GM08714 (cell line): ENCODE measurements around the gene HYOU1.

Experiments used
- H3K4me3 ChIP-seq: fragments of 200-500 bp; sonication (Bioruptor generic); 2 replicates; pipeline ENCODE4 v1.5.1; 2014; ENCODE audit warnings: mild to moderate bottlenecking, low read length, inconsistent platforms
- ZNF274 ChIP-seq: IDR thresholded peaks from 2 replicates; pipeline ENCODE4 v1.6.1; 2012; ENCODE audit warnings: mild to moderate bottlenecking, low read depth, low read length

Gene HYOU1

GRCh38 chr11:119026970-119027369 is 30.0 kb downstream of the HYOU1 start:
- no peak overlapping the region for H3K4me3 ChIP-seq

GRCh38 chr11:119025978-119026766 is 30.8 kb downstream of the HYOU1 start:
- TF ChIP-seq ZNF274: no peak

More at GRCh38 chr11:119026970-119027369, 30.0 kb downstream of the HYOU1 start:
- TF ChIP-seq ZNF274: no peak

GRCh38 chr11:119025541-119025940 is 31.5 kb downstream of the HYOU1 start:
- H3K4me3 ChIP-seq: no peak overlapping the region
- TF ChIP-seq ZNF274: no peak

More at GRCh38 chr11:119025978-119026766, 30.8 kb downstream of the HYOU1 start:
- H3K4me3 ChIP-seq: no peak overlapping the region

DNA sequence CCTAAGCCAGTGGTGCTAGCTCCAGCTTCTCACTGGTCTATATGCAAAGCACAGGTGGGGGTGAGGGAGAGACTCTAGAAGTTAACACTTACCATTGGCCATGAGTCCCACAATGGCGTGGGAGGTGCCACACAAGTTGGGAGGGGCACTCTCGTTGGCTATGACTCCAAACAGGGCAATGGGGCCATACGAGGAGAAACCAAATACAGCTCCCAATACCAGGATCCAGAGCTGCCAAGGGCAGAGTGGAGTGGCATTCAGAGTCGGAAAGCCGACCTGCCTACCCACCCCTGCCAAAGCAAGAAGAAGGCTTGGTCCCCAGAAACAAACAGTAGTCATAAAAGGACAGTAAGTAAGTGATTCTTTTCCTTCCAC is 31.9 kb downstream of the HYOU1 start:
- no peak for TF ChIP-seq ZNF274
- no peak overlapping the region for H3K4me3 ChIP-seq

DNA sequence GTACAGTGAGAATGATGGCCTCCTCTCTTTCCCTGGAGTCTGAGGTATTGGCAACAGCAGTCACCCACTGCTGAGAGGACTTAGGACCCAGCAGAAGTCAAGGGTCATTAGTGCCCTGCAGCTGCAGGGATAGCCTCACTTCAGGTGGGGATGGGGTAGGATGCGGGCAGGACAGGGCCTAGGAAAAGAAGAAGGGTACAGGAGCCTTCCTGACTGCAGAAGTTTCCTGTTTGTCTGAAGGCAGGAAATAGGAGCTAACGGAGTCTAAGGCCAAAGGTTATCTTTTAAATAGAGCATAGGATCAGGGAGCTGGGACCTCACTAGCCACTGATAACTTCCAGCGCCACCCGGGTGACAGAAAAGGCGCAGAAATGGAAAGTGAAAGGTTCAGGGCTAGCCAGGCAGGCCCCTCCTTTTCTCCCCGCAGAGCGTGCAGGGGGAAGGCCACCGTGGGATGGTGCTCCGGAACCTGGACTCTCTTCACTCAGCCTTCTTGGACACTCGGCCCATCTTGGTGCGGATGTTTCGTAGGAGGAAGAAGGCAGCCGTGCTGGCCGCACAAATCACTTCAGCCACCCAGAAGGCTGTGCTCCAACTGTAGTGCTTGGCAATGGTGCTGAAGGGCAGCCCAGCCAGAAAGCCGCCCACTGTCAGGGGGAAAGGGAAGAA is 32.4 kb downstream of the HYOU1 start:
- TF ChIP-seq ZNF274: no peak
- H3K4me3 ChIP-seq: no peak overlapping the region

DNA sequence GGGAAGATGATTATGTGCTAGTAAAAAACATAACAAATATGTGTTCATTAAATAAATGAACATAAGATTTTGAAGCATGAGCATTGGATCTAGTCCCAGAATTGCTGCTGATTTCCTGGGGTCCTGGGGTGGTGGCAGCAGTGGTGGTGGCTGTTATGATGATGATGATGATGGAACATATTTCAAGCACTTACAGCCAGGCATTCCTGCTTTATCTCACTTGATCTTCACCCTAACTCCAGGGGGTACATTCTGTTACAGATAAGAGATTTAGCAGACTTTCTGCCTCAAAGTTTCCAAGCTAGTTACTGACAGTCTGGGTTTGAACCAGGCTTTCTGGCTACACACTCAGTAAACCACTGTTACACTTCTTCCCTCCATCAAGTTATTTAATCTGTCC is 33.3 kb downstream of the HYOU1 start:
- no peak overlapping the region for H3K4me3 ChIP-seq
- TF ChIP-seq ZNF274: no peak

DNA sequence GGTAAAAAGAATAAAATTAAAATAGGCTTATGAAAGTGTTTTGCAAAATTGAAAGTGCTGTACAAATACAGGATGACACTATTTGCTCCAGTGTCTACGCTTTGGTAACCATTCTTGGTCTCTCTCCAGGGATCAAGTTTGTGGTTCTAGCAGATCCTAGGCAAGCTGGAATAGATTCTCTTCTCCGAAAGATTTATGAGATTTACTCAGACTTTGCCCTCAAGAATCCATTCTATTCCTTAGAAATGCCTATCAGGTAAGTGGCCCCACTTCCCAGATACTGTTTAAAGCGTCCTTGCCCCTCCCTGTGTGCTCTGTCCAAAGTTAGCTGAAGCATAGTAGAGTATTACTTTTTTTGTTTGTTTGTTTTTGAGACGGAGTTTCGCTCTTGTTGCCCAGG is 35.4 kb downstream of the HYOU1 start:
- TF ChIP-seq ZNF274: no peak
- no peak overlapping the region for H3K4me3 ChIP-seq

GRCh38 chr11:119019996-119020395 is 37.0 kb downstream of the HYOU1 start:
- TF ChIP-seq ZNF274: no peak
- H3K4me3 ChIP-seq: peak overlapping the region; percentile 77

GRCh38 chr11:119018074-119018938 is 38.7 kb downstream of the HYOU1 start, which contains the start of the genes RPS25 and TRAPPC4:
Gene RPS25 (minus strand): TSS chr11:119018343. CDS start chr11:119018284, 59 bp downstream.
Gene TRAPPC4 (plus strand): TSS chr11:119018766. CDS start chr11:119018796, 30 bp downstream.
- peak within 1 kb of the TSS; percentile 77 for H3K4me3 ChIP-seq
- no peak for TF ChIP-seq ZNF274

GRCh38 chr11:119017377-119017776 is 39.6 kb downstream of the HYOU1 start:
- peak overlapping the region; percentile 77 for H3K4me3 ChIP-seq

DNA sequence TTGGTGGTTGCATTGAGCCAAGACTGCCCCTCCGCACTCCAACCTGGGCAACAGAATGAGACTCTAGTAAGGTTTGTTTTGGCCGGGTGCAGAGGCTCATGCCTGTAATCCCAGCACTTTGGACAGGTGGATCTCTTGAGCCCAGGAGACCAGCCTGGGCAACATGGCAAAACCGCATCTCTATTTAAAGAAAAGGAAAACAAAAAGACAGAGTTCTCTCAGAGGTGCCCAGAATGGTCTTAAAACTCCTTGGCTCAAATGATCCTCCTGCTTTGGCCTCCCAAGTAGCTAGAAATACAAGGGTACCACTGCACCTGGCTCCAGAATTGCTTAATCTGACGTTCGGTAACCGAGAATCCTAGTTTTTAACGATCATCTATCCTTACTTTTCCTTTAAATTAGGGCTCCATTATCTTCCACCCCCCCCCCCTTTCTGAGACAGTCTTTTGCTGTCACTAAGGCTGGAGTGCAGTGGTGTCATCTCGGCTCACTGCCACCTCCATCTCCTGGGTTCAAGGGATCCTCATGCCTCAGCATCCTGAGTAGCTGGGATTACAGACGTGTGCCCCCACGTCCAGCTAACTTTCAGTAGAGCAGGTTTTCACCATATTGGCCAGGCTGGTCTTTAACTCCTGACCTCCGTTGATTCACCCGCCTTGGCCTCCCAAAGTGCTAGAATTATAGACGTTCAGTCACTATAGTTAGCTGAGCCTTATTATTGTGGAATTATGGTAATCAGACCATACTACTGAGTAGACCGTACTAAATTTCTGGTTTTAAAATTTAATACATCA is 40.6 kb downstream of the HYOU1 start:
- no peak for TF ChIP-seq ZNF274
- peak overlapping the region; percentile 77 for H3K4me3 ChIP-seq

DNA sequence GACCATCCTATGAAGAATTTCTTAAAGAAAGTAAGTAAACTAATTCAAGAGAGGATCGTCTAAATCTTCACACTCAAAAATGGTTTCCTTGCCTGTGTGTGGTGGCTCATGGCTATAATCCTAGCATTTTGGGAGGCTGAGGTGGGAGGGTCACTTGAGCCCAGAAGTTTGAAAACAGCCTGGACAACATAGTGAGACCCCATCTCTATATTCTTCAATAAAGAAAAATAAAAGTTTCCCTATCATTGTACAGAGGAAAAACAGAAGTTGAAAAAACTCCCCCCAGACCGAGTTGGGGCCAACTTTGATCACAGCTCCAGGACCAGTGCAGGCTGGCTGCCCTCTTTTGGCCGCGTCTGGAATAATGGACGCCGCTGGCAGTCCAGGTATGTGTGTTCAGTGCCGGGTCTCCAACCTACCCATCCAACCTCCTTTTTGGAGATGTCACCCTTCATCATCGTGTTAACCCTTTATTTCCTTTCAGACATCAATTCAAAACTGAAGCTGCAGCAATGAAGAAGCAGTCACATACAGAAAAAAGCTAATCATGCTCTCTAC is 41.9 kb downstream of the HYOU1 start:
- no peak for TF ChIP-seq ZNF274
- no peak overlapping the region for H3K4me3 ChIP-seq

DNA sequence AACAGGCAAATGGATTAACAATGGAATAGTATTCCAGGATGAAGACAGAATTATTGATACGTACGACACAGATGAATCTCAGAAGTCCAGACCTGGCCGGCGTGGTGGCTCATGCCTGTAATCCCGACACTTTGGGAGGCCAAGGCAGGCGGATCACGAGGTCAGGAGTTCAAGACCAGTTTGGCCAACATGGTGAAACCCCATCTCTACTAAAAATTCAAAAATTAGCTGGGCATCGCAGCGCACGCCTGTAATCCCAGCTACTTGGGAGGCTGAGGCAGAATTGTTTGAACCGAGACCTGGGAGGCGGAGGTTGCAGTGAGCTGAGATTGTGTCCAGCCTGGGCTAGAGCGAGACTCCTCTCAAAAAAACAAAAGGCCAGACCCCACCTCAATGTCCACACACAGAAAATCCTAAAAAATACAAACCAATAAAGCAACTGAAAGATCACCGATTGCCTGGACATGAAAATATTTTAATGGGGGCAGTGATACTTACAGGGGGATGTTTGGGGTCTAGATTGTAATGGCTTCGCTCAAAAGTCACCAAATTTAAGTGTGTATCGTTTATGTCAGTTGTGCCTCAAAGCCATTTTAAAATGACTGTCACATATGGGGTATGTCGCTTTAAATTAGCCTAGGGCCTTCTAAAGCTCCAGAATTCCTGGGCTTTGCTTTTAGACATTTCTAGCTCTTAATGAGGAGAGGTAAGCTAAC is 42.6 kb downstream of the HYOU1 start:
- H3K4me3 ChIP-seq: no peak overlapping the region
- TF ChIP-seq ZNF274: no peak
